Measurements from ENCODE around the gene SARS2.

- TF ChIP-seq YY1 (IDR thresholded peaks at IDR 0.05; ENCODE audit: insufficient read depth, insufficient read length) (no peak), ZNF274 (IDR thresholded peaks at IDR 0.05; ENCODE audit: low read depth, low read length) (no peak), SUZ12 (IDR thresholded peaks at IDR 0.05; ENCODE audit: extremely low read depth, insufficient read depth, insufficient read length) (no peak)
Observed at GRCh38 chr19:38901683-38902082, 28.9 kb downstream of the SARS2 start.
